ENCODE measurements around the gene GSTA4. TPM values are rescaled to one million over a fixed set of nuclear protein-coding genes. Genes with fewer than 3 reads are reported as not detected.

GSTA4 gene
- total RNA-seq, 1 experiment from 2014 or later: 30.8 TPM

- Histone ChIP-seq H3K4me1 (ENCODE audit: insufficient read depth, low read length, poor library complexity, severe bottlenecking) (peaks cover 8% of the 10 kb centered on the region), H3K36me3 (ENCODE audit: insufficient read depth, low read length, poor library complexity, severe bottlenecking) (peaks cover 8% of the 10 kb centered on the region), H3K4me3 (ENCODE audit: low read depth, low read length, poor library complexity, severe bottlenecking) (no peak overlapping the region), H3K9me3 (ENCODE audit: low read depth, low read length, poor library complexity, severe bottlenecking) (no peaks in the 10 kb centered on the region), H3K27ac (ENCODE audit: low read depth, low read length, poor library complexity, severe bottlenecking) (no peak overlapping the region), H3K27me3 (replicated peaks; ENCODE audit: insufficient read depth, low read depth, low read length, poor library complexity) (no peaks in the 10 kb centered on the region)
- POLR2A ChIA-PET (ENCODE audit: low non-redundant PET): no interaction called here
- TF ChIP-seq EZH2 (IDR thresholded peaks at IDR 0.05; ENCODE audit: borderline replicate concordance, low read depth, low read length, poor library complexity, severe bottlenecking) (no peak), CTCF (conservative IDR thresholded peaks at IDR 0.05; ENCODE audit: low read depth, low read length) (no peak)
- no peak for DNase-seq (ENCODE audit: low spot score)
- CTCF ChIA-PET: no interaction called here
- BruUV-seq (replicated peaks): no TSS peak
- intact Hi-C loops (cut with micrococcal nuclease; ENCODE audit: unreplicated experiment): loop anchor here (5.0 kb wide), 1 partner anchor 108 kb away; no protein-coding TSS in a partner anchor
These were observed 4.7 kb downstream of the GSTA4 start for GRCh38 chr6:52990342-52990741.

DNA sequence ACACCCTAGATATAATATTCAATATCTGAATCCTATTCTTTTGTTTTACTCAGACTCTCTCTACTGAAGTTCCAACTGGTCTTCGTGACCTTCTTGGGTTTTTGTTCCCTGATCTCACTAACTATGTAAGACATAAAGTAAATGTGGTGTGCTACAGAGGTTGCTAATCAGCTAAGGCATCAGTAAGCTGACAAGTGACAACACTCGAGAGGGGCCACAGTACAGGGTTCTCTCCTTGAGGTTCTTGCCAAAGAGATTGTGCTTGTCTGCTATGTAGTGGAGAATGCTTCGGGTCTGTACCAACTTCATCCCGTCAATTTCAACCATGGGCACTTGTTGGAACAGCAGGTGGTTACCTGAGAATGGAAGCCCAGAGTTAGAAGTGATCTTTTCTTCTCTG is 9.9 kb downstream of the GSTA4 start:
- no peak overlapping the region for H3K4me3 ChIP-seq (ENCODE audit: low read depth, low read length, poor library complexity, severe bottlenecking)
- intact Hi-C loops (cut with micrococcal nuclease; ENCODE audit: unreplicated experiment): no loop called here
- CTCF ChIA-PET: no interaction called here
- H3K36me3 ChIP-seq (ENCODE audit: insufficient read depth, low read length, poor library complexity, severe bottlenecking): peaks cover 37% of the 10 kb centered on the region
- BruUV-seq (replicated peaks): no TSS peak
- H3K9me3 ChIP-seq (ENCODE audit: low read depth, low read length, poor library complexity, severe bottlenecking): no peaks in the 10 kb centered on the region
- POLR2A ChIA-PET (ENCODE audit: low non-redundant PET): no interaction called here
- no peak for DNase-seq (ENCODE audit: low spot score)
- no peaks in the 10 kb centered on the region for H3K27me3 ChIP-seq (replicated peaks; ENCODE audit: insufficient read depth, low read depth, low read length, poor library complexity)
- TF ChIP-seq CTCF (conservative IDR thresholded peaks at IDR 0.05; ENCODE audit: low read depth, low read length): no peak
- TF ChIP-seq EZH2 (IDR thresholded peaks at IDR 0.05; ENCODE audit: borderline replicate concordance, low read depth, low read length, poor library complexity, severe bottlenecking): no peak
- no peaks in the 10 kb centered on the region for H3K4me1 ChIP-seq (ENCODE audit: insufficient read depth, low read length, poor library complexity, severe bottlenecking)
- no peak overlapping the region for H3K27ac ChIP-seq (ENCODE audit: low read depth, low read length, poor library complexity, severe bottlenecking)

DNA sequence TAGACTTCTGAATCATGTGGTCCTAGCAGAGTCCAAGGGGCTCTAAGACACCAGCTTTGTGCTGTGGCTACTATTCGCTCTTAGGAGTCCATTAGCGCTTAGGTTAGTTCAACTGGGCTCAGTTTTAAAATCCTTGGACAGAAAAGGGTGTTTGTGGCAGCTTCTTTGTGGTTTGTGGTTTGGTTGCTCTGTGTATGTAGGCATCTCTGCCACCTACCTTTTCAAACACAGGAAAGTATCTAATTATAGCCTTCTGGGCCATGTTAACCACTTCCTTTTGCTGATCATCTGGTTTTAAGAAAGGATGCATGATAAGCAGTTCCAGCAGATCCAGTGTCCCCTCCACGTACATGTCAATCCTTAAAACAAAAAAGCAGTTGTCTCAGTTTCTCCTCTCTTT is 10.8 kb downstream of the GSTA4 start:
- H3K27me3 ChIP-seq (replicated peaks; ENCODE audit: insufficient read depth, low read depth, low read length, poor library complexity): no peaks in the 10 kb centered on the region
- H3K4me1 ChIP-seq (ENCODE audit: insufficient read depth, low read length, poor library complexity, severe bottlenecking): no peaks in the 10 kb centered on the region
- ChIA-PET POLR2A (ENCODE audit: low non-redundant PET) (no interaction called here), CTCF (interaction anchor here (0.5 kb wide), 1 partner anchor 172 kb away, joined by 4 read pairs; no protein-coding TSS in a partner anchor)
- intact Hi-C loops (cut with micrococcal nuclease; ENCODE audit: unreplicated experiment): no loop called here
- no peak overlapping the region for H3K4me3 ChIP-seq (ENCODE audit: low read depth, low read length, poor library complexity, severe bottlenecking)
- TF ChIP-seq CTCF (conservative IDR thresholded peaks at IDR 0.05; ENCODE audit: low read depth, low read length) (no peak), EZH2 (IDR thresholded peaks at IDR 0.05; ENCODE audit: borderline replicate concordance, low read depth, low read length, poor library complexity, severe bottlenecking) (no peak)
- H3K36me3 ChIP-seq (ENCODE audit: insufficient read depth, low read length, poor library complexity, severe bottlenecking): peaks cover 37% of the 10 kb centered on the region
- no TSS peak for BruUV-seq (replicated peaks)
- no peak overlapping the region for H3K27ac ChIP-seq (ENCODE audit: low read depth, low read length, poor library complexity, severe bottlenecking)
- no peaks in the 10 kb centered on the region for H3K9me3 ChIP-seq (ENCODE audit: low read depth, low read length, poor library complexity, severe bottlenecking)
- DNase-seq (ENCODE audit: low spot score): no peak
